ENCODE data around the gene SSTR4.

SSTR4 gene

DNA sequence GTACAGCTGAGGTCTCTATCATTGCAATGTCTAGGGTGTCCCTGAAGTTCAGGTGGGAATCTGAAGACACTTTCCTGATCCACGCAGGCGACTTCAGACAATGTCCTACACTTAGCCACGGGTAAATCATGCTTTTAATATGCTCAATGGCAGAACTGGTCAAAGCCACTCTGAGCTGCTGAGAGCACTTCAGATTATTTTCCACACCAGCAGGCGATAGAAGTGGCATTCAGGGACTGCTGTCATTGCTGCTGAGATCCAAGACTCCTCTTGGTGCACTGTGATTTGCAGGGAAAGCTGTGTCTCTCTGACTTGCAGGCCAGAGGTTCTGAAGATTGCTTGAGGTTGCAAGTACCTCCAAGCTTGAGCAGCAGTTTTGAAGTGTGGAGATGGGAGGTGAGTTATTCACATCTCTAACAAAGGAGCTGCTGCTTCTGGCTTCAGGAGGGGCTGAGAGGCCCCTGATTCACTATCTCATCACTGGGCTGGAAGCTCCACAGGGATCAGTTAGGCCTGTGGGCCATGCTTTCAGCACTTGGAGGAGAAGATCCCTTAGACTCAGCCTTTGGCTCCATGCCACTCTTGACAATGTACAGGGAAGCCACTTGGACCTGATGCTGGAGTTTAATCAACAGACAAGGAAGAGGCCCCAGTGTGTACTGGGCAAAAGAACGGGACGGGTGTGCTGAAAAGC lies 2.9 kb upstream of the SSTR4 start:
- no peak overlapping the region for H3K27ac ChIP-seq
- TF ChIP-seq ZFX (IDR thresholded peaks at IDR 0.05; ENCODE audit: borderline replicate concordance), result no peak
- TF ChIP-seq, protein P1, sequence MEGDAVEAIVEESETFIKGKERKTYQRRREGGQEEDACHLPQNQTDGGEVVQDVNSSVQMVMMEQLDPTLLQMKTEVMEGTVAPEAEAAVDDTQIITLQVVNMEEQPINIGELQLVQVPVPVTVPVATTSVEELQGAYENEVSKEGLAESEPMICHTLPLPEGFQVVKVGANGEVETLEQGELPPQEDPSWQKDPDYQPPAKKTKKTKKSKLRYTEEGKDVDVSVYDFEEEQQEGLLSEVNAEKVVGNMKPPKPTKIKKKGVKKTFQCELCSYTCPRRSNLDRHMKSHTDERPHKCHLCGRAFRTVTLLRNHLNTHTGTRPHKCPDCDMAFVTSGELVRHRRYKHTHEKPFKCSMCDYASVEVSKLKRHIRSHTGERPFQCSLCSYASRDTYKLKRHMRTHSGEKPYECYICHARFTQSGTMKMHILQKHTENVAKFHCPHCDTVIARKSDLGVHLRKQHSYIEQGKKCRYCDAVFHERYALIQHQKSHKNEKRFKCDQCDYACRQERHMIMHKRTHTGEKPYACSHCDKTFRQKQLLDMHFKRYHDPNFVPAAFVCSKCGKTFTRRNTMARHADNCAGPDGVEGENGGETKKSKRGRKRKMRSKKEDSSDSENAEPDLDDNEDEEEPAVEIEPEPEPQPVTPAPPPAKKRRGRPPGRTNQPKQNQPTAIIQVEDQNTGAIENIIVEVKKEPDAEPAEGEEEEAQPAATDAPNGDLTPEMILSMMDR (IDR thresholded peaks at IDR 0.05), result no peak

GRCh38 chr20:23032750-23033078 lies 2.4 kb upstream of the SSTR4 start:
- no peak for TF ChIP-seq ZFX (IDR thresholded peaks at IDR 0.05; ENCODE audit: borderline replicate concordance)
- TF ChIP-seq, protein P1 (IDR thresholded peaks at IDR 0.05), result no peak
- H3K27ac ChIP-seq, result no peak overlapping the region

DNA sequence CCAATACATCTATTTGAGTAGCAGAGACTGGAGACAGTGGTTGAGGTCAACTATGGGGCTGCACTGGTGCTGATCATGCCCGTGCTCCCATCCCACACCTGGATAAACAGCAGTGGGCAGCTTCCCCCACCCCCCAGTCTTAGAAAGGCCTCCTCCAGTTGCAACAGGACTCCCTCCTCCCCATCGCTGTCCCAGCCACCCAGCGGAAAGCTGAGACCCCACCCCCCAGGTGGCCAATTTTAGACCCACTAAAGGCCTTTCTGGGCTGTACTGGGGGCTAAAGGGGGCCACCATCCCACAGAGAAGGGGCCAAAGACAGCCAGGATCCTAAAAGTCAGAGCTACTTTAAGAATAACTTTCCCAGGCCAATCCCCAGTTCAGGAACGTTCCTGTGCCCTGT lies 1.2 kb upstream of the SSTR4 start:
- TF ChIP-seq, protein P1 (IDR thresholded peaks at IDR 0.05), result no peak
- no peak for TF ChIP-seq ZFX (IDR thresholded peaks at IDR 0.05; ENCODE audit: borderline replicate concordance)

GRCh38 chr20:23035731-23036130 lies 619 bp downstream of the SSTR4 start:
- no peak overlapping the region for H3K27ac ChIP-seq
- no peak for TF ChIP-seq ZFX (IDR thresholded peaks at IDR 0.05; ENCODE audit: borderline replicate concordance)
- TF ChIP-seq, protein P1 (IDR thresholded peaks at IDR 0.05), result no peak

More for the DNA sequence above, 1.2 kb upstream of the SSTR4 start:
- H3K27ac ChIP-seq, result no peak overlapping the region

DNA sequence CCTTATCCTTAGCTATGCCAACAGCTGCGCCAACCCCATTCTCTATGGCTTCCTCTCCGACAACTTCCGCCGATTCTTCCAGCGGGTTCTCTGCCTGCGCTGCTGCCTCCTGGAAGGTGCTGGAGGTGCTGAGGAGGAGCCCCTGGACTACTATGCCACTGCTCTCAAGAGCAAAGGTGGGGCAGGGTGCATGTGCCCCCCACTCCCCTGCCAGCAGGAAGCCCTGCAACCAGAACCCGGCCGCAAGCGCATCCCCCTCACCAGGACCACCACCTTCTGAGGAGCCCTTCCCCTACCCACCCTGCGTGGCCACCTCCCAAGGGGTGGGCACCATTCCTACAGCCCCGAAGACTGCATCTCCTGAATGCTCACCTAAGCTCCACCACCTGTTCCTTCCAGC lies 1.3 kb downstream of the SSTR4 start:
- no peak overlapping the region for H3K27ac ChIP-seq
- TF ChIP-seq, protein P1 (IDR thresholded peaks at IDR 0.05), result no peak
- no peak for TF ChIP-seq ZFX (IDR thresholded peaks at IDR 0.05; ENCODE audit: borderline replicate concordance)

- H3K27ac ChIP-seq, result no peak overlapping the region
- TF ChIP-seq, protein P1 (IDR thresholded peaks at IDR 0.05), result no peak
- TF ChIP-seq ZFX (IDR thresholded peaks at IDR 0.05; ENCODE audit: borderline replicate concordance), result no peak
Observed at GRCh38 chr20:23037017-23037481, 1.9 kb downstream of the SSTR4 start.

- TF ChIP-seq, protein P1 (IDR thresholded peaks at IDR 0.05), result no peak
- no peak for TF ChIP-seq ZFX (IDR thresholded peaks at IDR 0.05; ENCODE audit: borderline replicate concordance)
- no peak overlapping the region for H3K27ac ChIP-seq
Observed at GRCh38 chr20:23039136-23039875, 4.2 kb downstream of the SSTR4 start.
